Measurements from ENCODE around the gene PPP2R3A. TPM values are rescaled to one million over a fixed set of nuclear protein-coding genes. Genes with fewer than 3 reads are reported as not detected.

The PPP2R3A gene
- total RNA-seq, 1 donor from 2014 or later = 117 TPM

GRCh38 chr3:136195258-136196063 lies 229.9 kb downstream of the PPP2R3A start:
- peak; percentile 91 for DNase-seq

GRCh38 chr3:136196064-136196400 lies 230.5 kb downstream of the PPP2R3A start, which contains the start of gene MSL2:
MSL2 (minus strand) TSS chr3:136196335; CDS start chr3:136195113, 1,222 bp downstream.
- DNase-seq = no peak

- peak; percentile 100 for DNase-seq
These were observed 231.1 kb downstream of the PPP2R3A start for GRCh38 chr3:136196401-136197158.

- no peak for DNase-seq
These were observed 231.7 kb downstream of the PPP2R3A start for GRCh38 chr3:136197159-136197793.

Small RNAs within 50 kb of the gene (small RNA-seq; reads per million reads assigned to genes)
- not detected for gene AC092989.1 (ENCODE audit: low replicate concordance)

Other genes starting within 250 kb of the PPP2R3A start
- 29.3 TPM for gene MSL2, start 230.6 kb downstream of the PPP2R3A start, total RNA-seq

Data from tongue (tissue), 3 donors.